Neural progenitor cell (in vitro differentiated cells): ENCODE results near the gene OR2V2.

ENCODE experiments used
- CTCF ChIP-seq: fragments of 200-600 bp; sonication (generic); IDR thresholded peaks from 2 replicates; pipeline ENCODE4 v1.5.1; 2017; ENCODE audit warnings: antibody characterized with exemption, mild to moderate bottlenecking
- EZH2 ChIP-seq: fragments of 200-600 bp; sonication (generic); IDR thresholded peaks from 2 replicates; pipeline ENCODE4 v1.6.1; 2017; ENCODE audit warnings: antibody characterized with exemption, mild to moderate bottlenecking, moderate library complexity

- no peak for TF ChIP-seq CTCF
- no peak for TF ChIP-seq EZH2
Observed at GRCh38 chr5:181118369-181118768, 29.0 kb upstream of the OR2V2 start.
